H1 (cell line): ENCODE data around the gene VSIG10. TPM values are rescaled to one million over a fixed set of nuclear protein-coding genes. Genes with fewer than 3 reads are reported as not detected.

Experiments used
- NANOG ChIP-seq: IDR thresholded peaks from 2 replicates; pipeline ENCODE4 v1.6.1; 2011; ENCODE audit warnings: low read length, low read depth, mild to moderate bottlenecking, inconsistent platforms; ENCODE audit not compliant: insufficient read depth, poor library complexity, severe bottlenecking
- polyA plus RNA-seq, 7 experiments: library from polyadenylated mRNA; depleted of rRNA in 3 of 7; stranded (reverse) in 5 of 7; unstranded in 2 of 7; fragments of >200 nt in 5 of 7; fragments of 200-250 nt in 2 of 7; gene quantifications; 1 replicate in 5 of 7; 2 replicates in 1 of 7; 4 replicates in 1 of 7; pipeline versions ENCODE4 v1.2.1 to v1.2.3, GENCODE V29; 2011 to 2013; ENCODE audit warnings: missing spikeins in 2 of 7, mixed read lengths in 2 of 7
- total RNA-seq: library from RNA; stranded (reverse); fragmentation: NEBNext Ultra II Directional; extraction: Animal tissue kit (Norgen Biotek cat#: 25700); gene quantifications from 2 replicates; pipeline ENCODE4 v1.2.1, GENCODE V29; 2021

VSIG10 gene
- total and polyA plus RNA-seq, 2 of the 8 experiments (the other 6 are each of a cell fraction or from before 2014, with no cell fraction given): 34.4 to 93.6 TPM

GRCh38 chr12:118120579-118121363 is 17.0 kb upstream of the VSIG10 start (continued):
- peak; percentile 54 for TF ChIP-seq NANOG
